Measurements from ENCODE around the gene CACNA1C.

The CACNA1C gene

DNA sequence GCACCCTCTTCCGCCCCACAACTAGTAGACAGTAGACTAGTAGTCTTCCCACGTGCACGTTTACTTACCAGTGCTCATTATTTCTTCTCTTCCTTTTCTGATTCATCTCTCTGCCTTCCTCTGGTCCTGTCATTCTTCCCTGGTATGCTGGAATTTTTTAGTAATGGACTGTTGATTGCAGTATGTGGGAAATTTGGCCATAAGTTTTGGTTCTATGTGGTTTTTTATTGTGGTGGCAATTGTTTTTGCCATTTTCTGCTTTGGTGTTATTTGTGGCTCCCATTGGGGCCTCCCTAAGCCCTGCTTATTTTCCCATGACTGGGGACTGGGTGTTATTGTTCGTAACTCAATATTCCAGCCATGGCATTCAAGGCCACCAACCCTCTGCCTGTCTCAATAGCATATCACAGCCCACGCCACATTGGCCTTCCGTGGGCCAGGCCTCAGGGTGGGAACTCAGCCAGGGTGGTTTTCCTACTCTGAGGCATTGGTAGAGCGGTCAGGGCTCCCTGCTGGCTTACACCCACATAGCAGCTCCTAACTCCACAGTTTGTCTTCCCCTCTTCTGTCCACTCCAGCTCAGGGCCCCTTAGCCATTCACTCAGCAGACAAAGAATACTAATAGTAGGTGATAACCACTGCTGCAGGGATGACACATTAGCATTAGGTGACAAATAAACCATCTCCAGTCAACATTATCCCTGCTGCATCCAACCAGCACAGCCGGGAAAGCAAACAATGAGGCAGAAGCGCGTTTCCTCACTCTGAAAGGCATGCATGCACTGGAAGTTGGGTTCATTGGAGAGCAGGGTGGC is 321.5 kb downstream of the CACNA1C start:
- in situ Hi-C loops (cut with MboI; ENCODE audit: low sequenced_read_pairs) = no loop called here

DNA sequence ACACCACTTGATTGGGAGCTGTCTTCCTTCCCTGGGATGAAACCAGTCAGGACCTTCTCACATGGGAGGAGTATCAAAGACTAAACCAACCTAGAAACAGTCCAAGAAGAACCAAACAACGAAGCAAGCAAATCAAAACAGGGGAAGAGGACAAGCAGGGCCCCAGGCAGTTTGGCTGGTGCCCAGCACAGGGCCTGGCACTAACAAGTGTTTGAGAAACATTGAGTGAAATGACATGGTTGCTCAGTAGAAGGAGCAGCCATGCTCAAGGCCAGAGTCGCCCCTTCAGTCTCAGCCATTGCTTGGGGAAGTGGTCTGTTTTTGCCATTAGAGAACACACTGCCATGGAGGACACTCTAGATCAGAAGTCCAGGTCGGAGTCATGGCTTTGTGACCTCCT is 323.1 kb downstream of the CACNA1C start:
- in situ Hi-C loops (cut with MboI; ENCODE audit: low sequenced_read_pairs) = no loop called here

- in situ Hi-C loops (cut with MboI; ENCODE audit: low sequenced_read_pairs) = no loop called here
Measured at GRCh38 chr12:2376908-2377657, 324.3 kb downstream of the CACNA1C start.

DNA sequence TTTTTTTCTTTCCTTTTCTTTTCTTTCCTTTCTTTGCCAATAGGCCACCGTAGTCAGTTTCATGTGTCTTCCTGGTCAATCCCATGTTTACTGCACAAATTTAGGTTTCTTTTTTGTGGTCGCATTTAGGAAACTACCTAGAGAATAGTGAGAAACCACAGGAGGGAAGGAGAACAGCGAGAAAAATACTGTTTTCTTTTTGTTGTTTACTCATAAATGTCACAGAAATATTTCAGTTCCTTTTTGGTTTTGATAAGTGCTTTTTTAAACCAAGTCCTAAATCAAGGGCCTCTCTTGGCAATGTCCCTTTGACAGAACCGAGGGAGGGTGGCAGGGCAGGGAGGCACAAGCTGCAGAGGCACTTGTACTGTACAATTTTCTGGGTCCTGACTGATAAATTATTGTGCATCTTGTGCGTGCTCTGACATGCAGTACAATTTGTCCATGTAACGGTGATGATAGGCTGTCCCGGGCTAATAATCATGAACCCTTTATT is 326.1 kb downstream of the CACNA1C start:
- in situ Hi-C loops (cut with MboI; ENCODE audit: low sequenced_read_pairs) = no loop called here

DNA sequence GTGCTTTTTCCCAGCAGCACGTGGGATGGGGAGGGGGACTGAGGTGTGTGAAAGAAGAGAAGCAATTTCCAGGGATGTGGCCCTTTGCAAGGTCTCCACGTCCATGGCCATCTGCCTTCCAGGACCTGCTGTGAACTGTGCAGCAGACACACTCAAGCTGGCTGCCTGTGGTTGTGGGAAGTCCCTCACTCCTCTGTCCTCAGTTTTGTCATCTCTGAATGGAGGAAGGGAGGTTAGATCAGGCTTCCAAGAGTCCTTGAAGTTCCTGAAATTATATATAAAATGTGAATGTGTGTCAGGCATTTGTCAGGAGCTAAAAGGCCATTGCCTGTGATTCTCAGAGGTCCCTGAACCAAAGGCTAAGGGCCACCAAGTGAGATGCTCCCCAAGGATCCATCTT is 328.2 kb downstream of the CACNA1C start:
- in situ Hi-C loops (cut with MboI; ENCODE audit: low sequenced_read_pairs) = no loop called here

- in situ Hi-C loops (cut with MboI; ENCODE audit: low sequenced_read_pairs) = no loop called here
Measured at GRCh38 chr12:2382370-2383155, 329.8 kb downstream of the CACNA1C start.

DNA sequence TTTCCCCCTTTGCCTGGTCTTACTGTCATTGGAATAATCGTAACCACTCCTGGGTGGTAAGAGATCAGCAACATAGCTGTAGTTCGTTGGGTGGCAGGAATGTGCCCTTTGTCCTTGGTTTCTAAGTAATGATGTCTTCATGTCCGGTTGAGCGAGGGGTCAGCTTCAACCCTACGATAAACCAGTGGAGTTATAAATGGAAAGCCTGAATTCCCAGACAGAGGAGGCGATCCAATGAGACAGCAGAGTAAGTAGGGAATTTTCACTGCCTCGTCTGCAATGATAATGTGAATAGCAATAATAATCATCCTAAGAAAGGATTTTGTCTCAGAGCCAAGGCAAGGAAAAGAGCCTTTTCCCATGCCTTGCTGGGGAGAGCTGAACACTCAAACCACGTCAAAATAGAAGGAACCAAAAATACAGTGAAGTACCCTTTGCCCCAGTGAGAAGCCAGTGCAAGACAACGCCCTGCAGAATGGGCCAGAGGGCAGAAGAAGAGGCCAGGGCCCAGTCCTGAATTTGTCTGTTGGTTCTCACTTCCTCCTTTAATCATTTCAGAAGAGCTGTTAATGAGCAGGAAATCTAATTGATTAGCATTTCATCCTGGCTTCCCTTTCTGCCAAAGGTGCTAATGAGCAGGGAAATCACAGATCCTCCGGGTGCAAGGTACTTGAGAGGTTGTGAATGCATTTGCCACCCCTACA is 330.7 kb downstream of the CACNA1C start:
- in situ Hi-C loops (cut with MboI; ENCODE audit: low sequenced_read_pairs) = no loop called here

- in situ Hi-C loops (cut with MboI; ENCODE audit: low sequenced_read_pairs) = no loop called here
Measured at GRCh38 chr12:2384029-2384386, 331.2 kb downstream of the CACNA1C start.

DNA sequence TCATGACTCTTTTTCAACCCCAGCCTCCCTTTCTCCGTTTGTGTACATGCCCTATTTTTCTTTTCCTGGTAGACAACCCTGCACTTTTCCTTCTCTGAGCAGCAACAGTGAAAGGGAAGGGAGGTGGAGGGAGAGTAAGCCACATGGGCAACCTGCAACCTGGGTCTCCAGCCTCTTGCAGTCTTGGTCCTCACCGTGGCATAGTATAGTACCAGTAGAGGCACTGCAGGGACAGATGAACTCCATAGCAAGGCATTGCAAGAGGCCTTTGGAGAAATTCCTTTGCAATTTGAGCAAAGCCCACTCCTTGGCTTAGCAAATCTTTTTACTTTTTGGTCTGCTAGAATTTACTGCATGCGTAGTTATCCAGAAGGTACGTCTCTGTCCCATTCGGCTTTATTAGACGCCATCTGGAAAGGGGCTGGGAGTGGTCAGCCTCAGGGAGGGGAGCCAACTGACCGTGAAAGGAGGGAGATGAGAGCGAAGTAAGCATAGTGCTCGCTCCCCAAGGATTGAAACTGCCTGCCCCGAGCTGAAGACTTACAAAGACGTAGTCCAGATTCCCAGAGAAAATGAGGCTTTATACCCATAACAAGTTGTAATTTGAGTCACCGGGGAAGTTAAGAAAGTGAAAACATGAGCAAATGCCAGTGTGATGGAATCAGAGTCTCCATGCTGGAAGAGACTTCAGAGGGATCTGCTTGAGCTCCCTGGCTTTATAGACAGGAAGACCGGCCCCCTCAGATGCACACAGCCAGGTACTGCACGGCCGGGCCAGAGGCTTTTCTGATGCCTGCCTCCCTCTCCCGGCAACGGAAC is 332.0 kb downstream of the CACNA1C start:
- in situ Hi-C loops (cut with MboI; ENCODE audit: low sequenced_read_pairs) = no loop called here

DNA sequence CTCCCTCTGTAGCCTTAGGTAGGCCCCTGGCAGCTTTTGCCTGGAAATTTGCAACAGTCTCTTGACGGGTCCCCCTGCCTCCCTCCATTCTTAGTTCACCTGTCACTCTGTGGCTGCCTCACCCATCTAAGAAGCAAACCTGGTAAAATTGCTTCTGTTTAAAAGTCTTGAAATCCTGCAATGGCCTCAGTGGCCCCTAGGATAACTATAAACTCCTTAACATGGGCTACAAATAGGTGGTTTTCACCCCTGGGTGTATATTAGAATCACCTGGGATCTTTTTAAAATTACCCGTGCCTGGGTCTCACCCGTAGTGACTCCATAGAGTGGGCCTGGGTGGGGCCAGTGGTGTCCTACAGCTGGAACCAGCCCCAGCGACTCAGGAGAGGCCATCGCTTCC is 332.7 kb downstream of the CACNA1C start:
- in situ Hi-C loops (cut with MboI; ENCODE audit: low sequenced_read_pairs) = no loop called here

DNA sequence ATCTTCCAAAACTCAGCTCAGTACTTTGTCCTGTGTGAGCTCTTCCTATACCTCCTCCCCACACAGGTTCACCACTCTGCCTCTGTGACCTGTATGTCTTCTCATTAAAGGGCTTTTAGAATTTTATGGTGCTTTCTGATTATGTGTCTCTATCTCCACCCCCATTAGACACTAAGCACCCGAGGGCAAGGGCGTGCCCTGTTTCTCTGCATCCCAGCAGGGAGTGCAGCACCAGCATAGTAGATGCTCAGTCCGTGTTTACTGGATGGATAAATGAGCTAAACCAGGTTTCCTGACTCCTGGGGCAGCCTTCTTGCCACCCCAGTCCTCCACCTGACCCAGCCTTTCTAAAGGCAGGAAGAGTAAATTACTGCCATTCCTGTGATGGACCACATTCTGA is 333.8 kb downstream of the CACNA1C start:
- in situ Hi-C loops (cut with MboI; ENCODE audit: low sequenced_read_pairs) = no loop called here

GRCh38 chr12:2387103-2387834 is 334.5 kb downstream of the CACNA1C start:
- in situ Hi-C loops (cut with MboI; ENCODE audit: low sequenced_read_pairs) = no loop called here

- in situ Hi-C loops (cut with MboI; ENCODE audit: low sequenced_read_pairs) = no loop called here
Measured at GRCh38 chr12:2389079-2389790, 336.4 kb downstream of the CACNA1C start.

- in situ Hi-C loops (cut with MboI; ENCODE audit: low sequenced_read_pairs) = no loop called here
Measured at GRCh38 chr12:2390133-2390532, 337.3 kb downstream of the CACNA1C start.

- in situ Hi-C loops (cut with MboI; ENCODE audit: low sequenced_read_pairs) = no loop called here
Measured at GRCh38 chr12:2390850-2391390, 338.1 kb downstream of the CACNA1C start.

DNA sequence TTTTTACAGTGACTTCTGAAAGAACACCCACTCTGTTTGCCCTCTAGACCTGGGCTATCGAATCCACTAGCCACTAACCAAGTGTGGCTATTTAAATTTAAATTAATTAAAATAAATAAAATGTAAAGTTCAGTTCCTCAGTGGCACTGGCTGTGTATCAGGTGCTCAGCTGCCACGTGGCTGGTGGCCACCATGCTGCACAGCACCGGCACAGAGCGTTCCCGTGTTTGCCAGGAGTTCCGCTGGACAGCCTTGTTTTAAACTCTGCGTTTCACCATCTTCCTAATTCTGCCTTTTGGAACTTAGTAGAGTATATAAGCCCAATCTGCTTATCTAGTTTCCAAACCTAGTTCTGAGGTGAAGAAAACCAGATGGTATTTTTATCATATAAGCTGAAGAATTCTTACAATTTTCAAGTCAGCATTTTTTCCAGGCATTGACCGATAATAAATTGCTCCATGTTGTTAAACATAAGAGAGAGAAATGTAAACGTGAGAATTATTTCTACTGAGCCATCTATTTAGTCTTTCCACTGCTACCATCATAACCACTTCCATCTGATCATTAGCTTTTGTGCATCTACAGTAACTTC is 339.0 kb downstream of the CACNA1C start:
- in situ Hi-C loops (cut with MboI; ENCODE audit: low sequenced_read_pairs) = no loop called here

DNA sequence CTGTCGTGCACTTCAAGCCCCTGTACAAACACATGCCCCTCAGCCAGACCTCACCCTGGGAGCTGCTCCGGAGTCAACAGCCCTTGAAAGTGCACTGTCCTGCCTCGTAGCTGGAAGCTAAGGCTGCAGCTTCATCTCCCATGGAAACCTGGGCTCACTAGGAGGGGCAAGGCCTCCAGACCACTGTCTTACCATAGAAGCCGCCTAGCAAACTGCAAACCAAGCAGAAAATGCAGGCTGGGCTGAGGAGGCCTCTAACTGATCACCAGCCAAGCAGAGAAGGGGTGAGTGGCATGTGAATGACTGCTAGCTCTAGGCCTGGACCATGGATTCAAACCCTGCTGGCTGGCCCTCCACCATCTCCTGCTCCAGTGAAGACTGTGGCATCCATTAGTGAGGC is 340.2 kb downstream of the CACNA1C start:
- in situ Hi-C loops (cut with MboI; ENCODE audit: low sequenced_read_pairs) = no loop called here

DNA sequence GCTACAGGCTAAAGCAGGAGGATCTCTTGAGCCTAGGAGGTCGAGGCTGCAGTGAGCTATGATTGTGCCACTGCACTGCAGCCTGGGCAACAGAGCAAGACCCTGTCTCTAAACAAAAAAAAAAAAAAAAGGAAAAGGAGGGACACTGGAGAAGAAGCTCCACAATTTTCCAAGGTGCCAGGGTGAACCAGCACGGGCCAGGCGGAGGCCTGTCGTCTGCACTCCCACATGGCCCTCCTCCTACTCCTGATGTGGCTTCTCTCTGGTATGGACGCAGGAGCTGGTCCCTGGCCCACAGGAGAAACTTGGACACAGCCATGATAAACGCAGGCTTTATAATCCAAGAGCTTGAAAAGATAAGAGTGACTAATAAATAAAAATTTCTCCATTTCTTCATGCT is 341.2 kb downstream of the CACNA1C start:
- in situ Hi-C loops (cut with MboI; ENCODE audit: low sequenced_read_pairs) = no loop called here

All from HL-60/S4 treated with retinoic acid at 250 ng/mL for 4 days and 3 days (cell line).